MM.1S (cell line): ENCODE measurements around the gene GALP.

Experiments
- CTCF ChIP-seq: fragments of 300-600 bp; sonication (generic); IDR thresholded peaks from 2 replicates; pipeline ENCODE4 v1.5.1; 2016; ENCODE audit warnings: antibody characterized with exemption, low read length, mixed read lengths
- EZH2 ChIP-seq: fragments of 300-600 bp; sonication (generic); optimal IDR thresholded peaks from 2 replicates; pipeline ENCODE3; 2017; ENCODE audit warnings: low read depth, mild to moderate bottlenecking, antibody characterized with exemption, low read length, mixed read lengths
- EZH2phosphoT487 ChIP-seq: fragments of 300-600 bp; sonication (generic); IDR thresholded peaks from 2 replicates; pipeline ENCODE4 v1.6.1; 2018; ENCODE audit warnings: antibody characterized with exemption, low read length

DNA sequence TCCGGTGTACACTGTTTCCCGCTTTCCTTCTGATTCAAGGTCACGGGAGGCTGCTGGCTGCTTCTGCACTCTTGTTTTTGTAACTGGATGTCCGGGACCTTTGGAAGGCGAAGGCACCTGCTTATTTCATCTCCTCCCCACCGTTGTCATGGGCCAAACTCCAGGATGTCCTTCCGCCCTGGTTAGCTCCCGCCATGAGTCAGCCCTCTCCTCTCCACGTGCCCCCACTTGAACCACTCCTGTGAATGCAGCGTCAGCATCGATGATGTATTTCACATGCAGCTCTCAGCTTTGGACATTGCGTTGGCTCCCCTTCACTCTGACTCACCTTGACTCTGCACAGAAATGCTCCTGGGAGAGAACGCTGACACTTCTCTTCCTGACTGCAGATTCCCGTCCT, 5.5 kb upstream of the GALP start:
- TF ChIP-seq CTCF, result no peak
- no peak for TF ChIP-seq EZH2
- TF ChIP-seq EZH2phosphoT487, result no peak
